Coronary artery (tissue), 2 donors: ENCODE results near the gene GPR148.
"Not testable (repeated sequence)": the region's sequence is repeated elsewhere in the genome, so short reads cannot be mapped to it uniquely, and the experiment has no call there.

Experiments
- DNase-seq: peaks from one replicate; pipeline ENCODE4 v3.0.0-alpha.2; 2017; ENCODE audit warnings: low spot score
- H3K27ac ChIP-seq, 2 donors: fragments of 200-600 bp; sonication (generic); one replicate each; pipeline ENCODE4 v1.5.1; 2016 to 2019
- H3K4me3 ChIP-seq: fragments of 200-600 bp; sonication (generic); 2 replicates; pipeline ENCODE4 v1.5.1; 2016; ENCODE audit warnings: mild to moderate bottlenecking, moderate library complexity
- TF ChIP-seq, protein P1 (sequence below): fragments of 200-600 bp; sonication (generic); IDR thresholded peaks from one replicate; pipeline ENCODE4 v1.5.1; 2019; ENCODE audit warnings: antibody characterized with exemption

Gene GPR148

GRCh38 chr2:130726614-130727180 is 2.2 kb upstream of the GPR148 start:
- TF ChIP-seq, protein P1, sequence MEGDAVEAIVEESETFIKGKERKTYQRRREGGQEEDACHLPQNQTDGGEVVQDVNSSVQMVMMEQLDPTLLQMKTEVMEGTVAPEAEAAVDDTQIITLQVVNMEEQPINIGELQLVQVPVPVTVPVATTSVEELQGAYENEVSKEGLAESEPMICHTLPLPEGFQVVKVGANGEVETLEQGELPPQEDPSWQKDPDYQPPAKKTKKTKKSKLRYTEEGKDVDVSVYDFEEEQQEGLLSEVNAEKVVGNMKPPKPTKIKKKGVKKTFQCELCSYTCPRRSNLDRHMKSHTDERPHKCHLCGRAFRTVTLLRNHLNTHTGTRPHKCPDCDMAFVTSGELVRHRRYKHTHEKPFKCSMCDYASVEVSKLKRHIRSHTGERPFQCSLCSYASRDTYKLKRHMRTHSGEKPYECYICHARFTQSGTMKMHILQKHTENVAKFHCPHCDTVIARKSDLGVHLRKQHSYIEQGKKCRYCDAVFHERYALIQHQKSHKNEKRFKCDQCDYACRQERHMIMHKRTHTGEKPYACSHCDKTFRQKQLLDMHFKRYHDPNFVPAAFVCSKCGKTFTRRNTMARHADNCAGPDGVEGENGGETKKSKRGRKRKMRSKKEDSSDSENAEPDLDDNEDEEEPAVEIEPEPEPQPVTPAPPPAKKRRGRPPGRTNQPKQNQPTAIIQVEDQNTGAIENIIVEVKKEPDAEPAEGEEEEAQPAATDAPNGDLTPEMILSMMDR: no peak
- no peak for DNase-seq
- Histone ChIP-seq H3K27ac (peak overlapping the region in 1 of 2 donors; percentile 79), H3K4me3 (peak overlapping the region; percentile 77)

DNA sequence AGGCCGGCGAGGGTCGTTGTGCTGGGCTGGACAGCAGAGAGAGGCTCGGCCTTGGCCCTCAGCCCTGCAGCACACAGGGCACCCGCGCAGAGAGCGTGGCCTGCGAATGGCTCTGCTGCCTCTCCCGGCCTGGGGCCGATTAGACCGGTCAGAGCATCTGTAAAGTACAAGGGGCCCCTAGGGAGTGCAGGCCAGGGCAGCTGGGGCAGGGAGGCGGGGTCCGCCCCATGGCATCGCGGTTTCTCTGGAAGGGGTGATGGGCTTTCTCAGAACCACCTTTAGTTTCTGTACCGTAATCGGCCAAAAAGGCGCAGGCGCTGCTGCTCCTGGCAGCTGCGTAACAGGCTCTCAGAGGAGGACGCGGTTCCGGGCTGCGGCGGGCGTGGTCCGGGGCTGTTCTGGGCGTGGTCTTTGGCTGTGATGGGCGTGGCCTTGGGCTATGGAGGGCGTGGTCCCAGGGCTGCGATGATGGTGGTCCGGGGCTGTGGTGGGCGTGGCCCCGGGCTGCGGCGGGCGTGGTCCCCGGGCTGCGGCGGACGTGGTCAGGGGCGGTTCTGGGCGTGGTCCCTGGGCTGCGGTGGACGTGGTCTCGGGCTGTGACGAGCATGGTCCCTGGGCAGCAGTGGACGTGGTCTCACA is 1.5 kb upstream of the GPR148 start:
- H3K4me3 ChIP-seq: peak overlapping the region; percentile 77
- peak overlapping the region; percentile 70 to 79 for H3K27ac ChIP-seq
- TF ChIP-seq, protein P1: no peak
- DNase-seq: peak; percentile 86

DNA sequence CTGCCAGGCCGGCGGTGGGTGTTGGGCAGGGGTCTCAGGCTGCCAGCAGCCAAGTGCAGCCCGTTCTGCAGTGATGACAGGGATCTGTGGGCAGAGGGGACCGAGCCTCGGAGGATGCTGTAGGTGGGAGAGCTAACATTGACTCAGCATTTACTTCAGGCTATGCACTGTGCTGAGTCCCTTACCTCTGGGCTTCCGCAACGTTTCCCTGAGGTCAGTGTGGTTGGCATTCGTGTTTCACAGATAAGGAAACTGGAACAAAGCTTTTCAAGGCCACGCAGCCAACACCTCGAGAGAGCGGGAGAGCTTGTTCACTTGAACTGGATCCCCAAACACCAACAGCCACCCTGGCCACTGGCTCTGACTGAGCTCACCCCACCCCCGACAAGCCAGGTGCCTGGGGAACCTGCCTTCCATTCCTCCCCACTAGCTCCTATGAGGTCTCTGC is 839 bp upstream of the GPR148 start:
- DNase-seq: no peak
- H3K27ac ChIP-seq: peak overlapping the region; percentile 70 to 79
- TF ChIP-seq, protein P1: no peak
- peak overlapping the region; percentile 77 for H3K4me3 ChIP-seq

- TF ChIP-seq, protein P1: no peak
- Histone ChIP-seq H3K4me3 (no peak overlapping the region), H3K27ac (no peak overlapping the region)
- DNase-seq: no peak
These were observed 741 bp downstream of the GPR148 start for GRCh38 chr2:130729322-130730299.

- H3K27ac ChIP-seq, DNase-seq, H3K4me3 ChIP-seq: not testable (repeated sequence)
These were observed 3.4 kb downstream of the GPR148 start for GRCh38 chr2:130732257-130732656.

DNA sequence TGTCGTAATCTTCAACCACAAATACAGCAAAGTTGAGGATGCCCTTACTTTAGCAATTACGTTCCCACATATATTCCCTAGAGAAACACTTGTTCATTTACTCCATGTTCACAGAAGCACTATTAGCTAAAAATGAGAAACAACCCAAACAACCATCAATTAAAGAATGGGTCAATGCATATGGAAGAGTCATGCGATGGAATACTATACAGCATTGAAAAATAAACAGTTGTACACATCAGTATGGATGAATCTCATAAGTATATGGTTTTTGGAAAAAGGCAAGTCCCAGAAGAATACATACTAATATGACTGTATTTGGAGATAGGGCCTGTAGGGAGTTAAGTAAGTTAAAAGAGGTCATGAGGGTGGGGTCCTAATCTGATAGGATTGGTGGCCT is 6.3 kb downstream of the GPR148 start:
- Histone ChIP-seq H3K4me3 (no peak overlapping the region), H3K27ac (no peak overlapping the region)
- TF ChIP-seq, protein P1: no peak
- no peak for DNase-seq

DNA sequence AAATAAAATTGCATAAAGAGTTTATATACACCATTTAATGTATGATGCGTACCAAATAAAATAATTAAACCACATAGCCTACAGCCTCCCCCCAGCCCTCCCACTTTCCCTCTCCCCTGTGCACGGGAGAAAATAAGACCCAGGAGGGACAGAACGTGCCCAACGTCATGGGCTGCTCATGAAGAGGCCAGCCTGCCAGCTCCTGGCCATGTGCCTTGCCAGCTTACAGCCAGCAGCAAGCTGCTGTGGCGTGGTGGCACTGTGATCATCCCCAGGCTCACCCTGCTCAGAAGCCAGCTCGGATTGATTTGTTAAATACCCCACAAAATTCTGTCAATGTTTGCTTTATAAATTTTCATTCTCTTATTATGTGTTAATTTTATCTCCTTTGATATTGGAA is 7.6 kb downstream of the GPR148 start:
- no peak overlapping the region for H3K27ac ChIP-seq
- TF ChIP-seq, protein P1: no peak
- no peak overlapping the region for H3K4me3 ChIP-seq
- no peak for DNase-seq
